ENCODE results near the gene SREBF2.

SREBF2 gene

GRCh38 chr22:41906822-41907221 lies 73.9 kb downstream of the SREBF2 start:
- no peak for DNase-seq (ENCODE audit: low spot score)
- FAIRE-seq: no peak

- DNase-seq (ENCODE audit: low spot score) (no peak), FAIRE-seq (peak; percentile 23)
Measured at GRCh38 chr22:41907436-41908401, 74.8 kb downstream of the SREBF2 start.

GRCh38 chr22:41908411-41909309 lies 75.8 kb downstream of the SREBF2 start:
- FAIRE-seq: no peak
- no peak for DNase-seq (ENCODE audit: low spot score)

GRCh38 chr22:41909310-41910049 lies 76.6 kb downstream of the SREBF2 start:
- FAIRE-seq (no peak), DNase-seq (ENCODE audit: low spot score) (no peak)

GRCh38 chr22:41910050-41911000 lies 77.4 kb downstream of the SREBF2 start:
- FAIRE-seq (no peak), DNase-seq (ENCODE audit: low spot score) (no peak)

- FAIRE-seq (no peak), DNase-seq (ENCODE audit: low spot score) (no peak)
Measured at GRCh38 chr22:41911001-41911611, 78.2 kb downstream of the SREBF2 start.

- no peak for FAIRE-seq
- no peak for DNase-seq (ENCODE audit: low spot score)
Measured at GRCh38 chr22:41912338-41913039, 79.6 kb downstream of the SREBF2 start.

- no peak for FAIRE-seq
Measured at GRCh38 chr22:41913040-41913719, 80.3 kb downstream of the SREBF2 start.

GRCh38 chr22:41913842-41914534 lies 81.1 kb downstream of the SREBF2 start:
- DNase-seq (ENCODE audit: low spot score): no peak
- no peak for FAIRE-seq

More at GRCh38 chr22:41913040-41913719, 80.3 kb downstream of the SREBF2 start:
- DNase-seq (ENCODE audit: low spot score): no peak

- DNase-seq (ENCODE audit: low spot score) (no peak), FAIRE-seq (no peak)
Measured at GRCh38 chr22:41914611-41915034, 81.7 kb downstream of the SREBF2 start.

- FAIRE-seq: no peak
- DNase-seq (ENCODE audit: low spot score): no peak
Measured at GRCh38 chr22:41915035-41915785, 82.3 kb downstream of the SREBF2 start, which contains the start of gene SHISA8. Gene SHISA8, minus strand, starts transcription at chr22:41915074. Its CDS starts 407 bp downstream, at chr22:41914667.

- no peak for DNase-seq (ENCODE audit: low spot score)
- FAIRE-seq: no peak
Measured at GRCh38 chr22:41915786-41916493, 83.0 kb downstream of the SREBF2 start.

- no peak for FAIRE-seq
- no peak for DNase-seq (ENCODE audit: low spot score)
Measured at GRCh38 chr22:41916745-41917358, 83.9 kb downstream of the SREBF2 start.

GRCh38 chr22:41917375-41917902 lies 84.5 kb downstream of the SREBF2 start:
- no peak for FAIRE-seq
- no peak for DNase-seq (ENCODE audit: low spot score)

GRCh38 chr22:41917903-41918791 lies 85.2 kb downstream of the SREBF2 start:
- peak; percentile 70 for DNase-seq (ENCODE audit: low spot score)
- FAIRE-seq: peak; percentile 84

Data from urothelium cell line (cell line).